A549 (cell line): ENCODE data around the gene ADSS1. TPM values are rescaled to one million over a fixed set of nuclear protein-coding genes. Genes with fewer than 3 reads are reported as not detected.

Experiments
- ATAC-seq, 2 experiments: fragments of 200-7000 bp in 1 of 2; fragments of >200 bp in 1 of 2; cut with Nextera tagmentation in 1 of 2; cut with Tn5 transposase in 1 of 2; 3 replicates each; pipeline versions ENCODE4 v1.8.0 to v1.9.1; 2018 to 2020; ENCODE audit warnings: mild to moderate bottlenecking in 1 of 2, moderate library complexity in 1 of 2
- CTCF ChIA-PET: fragments of 300-600 bp; sonication (Branson Sonifier 250); formaldehyde crosslinking; extraction: SDS; loops from one replicate; lab custom pipeline; 2021; ENCODE audit warnings: antibody characterized with exemption, inconsistent platforms; lab: Yijun Ruan, JAX
- POLR2A ChIA-PET: fragments of 350-600 bp; formaldehyde crosslinking; extraction: SDS; loops from one replicate; lab custom pipeline; 2021; ENCODE audit warnings: antibody characterized with exemption, inconsistent platforms; lab: Yijun Ruan, JAX
- DNase-seq, 2 experiments: peaks; one replicate each; pipeline versions ENCODE4 v3.0.0 to v3.0.0-alpha.2; 2011 to 2016; ENCODE audit warnings: low read depth in 1 of 2, low spot score in 1 of 2
- FAIRE-seq: peaks from 2 replicates; lab custom pipeline; 2011; peaks lifted over from hg19 to GRCh38; lab: Jason Lieb, UNC
- H3K27ac ChIP-seq, 2 experiments: fragments of >200 bp; sonication (Bioruptor Twin); formaldehyde crosslinking; 3 replicates each; pipeline ENCODE4 v1.5.1; 2016 to 2017
- H3K4me1 ChIP-seq: fragments of >200 bp; sonication (Bioruptor Twin); formaldehyde crosslinking; 3 replicates; pipeline ENCODE4 v1.6.1; 2016
- H3K4me2 ChIP-seq: fragments of >200 bp; sonication (Bioruptor Twin); formaldehyde crosslinking; 3 replicates; pipeline ENCODE4 v1.6.1; 2016
- H3K4me3 ChIP-seq: fragments of >200 bp; sonication (Bioruptor Twin); formaldehyde crosslinking; 3 replicates; pipeline ENCODE4 v1.5.1; 2016
- H3K9me3 ChIP-seq: fragments of >200 bp; sonication (Bioruptor Twin); formaldehyde crosslinking; 3 replicates; pipeline ENCODE4 v1.6.1; 2016
- ATOH8 ChIP-seq: fragments of 250-450 bp; sonication (Bioruptor Pico); IDR thresholded peaks from 2 replicates; pipeline ENCODE4 v1.5.0; 2020; ENCODE audit warnings: low read depth, mild to moderate bottlenecking, moderate library complexity
- CBX8 ChIP-seq: fragments of 200-600 bp; sonication (generic); IDR thresholded peaks from 2 replicates; pipeline ENCODE4 v1.6.1; 2016
- CTCF ChIP-seq: fragments of >200 bp; sonication (Bioruptor Twin); formaldehyde crosslinking; IDR thresholded peaks from 3 replicates; pipeline ENCODE4 v1.5.1; 2016
- EHF ChIP-seq: fragments of 250-450 bp; sonication (Bioruptor Pico); IDR thresholded peaks from 2 replicates; pipeline ENCODE4 v1.5.0; 2020; ENCODE audit warnings: mild to moderate bottlenecking
- EHMT2 ChIP-seq: fragments of 200-600 bp; sonication (generic); IDR thresholded peaks from 2 replicates; pipeline ENCODE4 v1.6.1; 2016; ENCODE audit warnings: antibody characterized with exemption, low read depth, mild to moderate bottlenecking, moderate library complexity
- ESRRA ChIP-seq: fragments of 150-350 bp; IDR thresholded peaks from 2 replicates; pipeline ENCODE4 v1.6.1; 2014; ENCODE audit warnings: mild to moderate bottlenecking, low read length, borderline replicate concordance
- FOSL2 ChIP-seq, 2 experiments: fragments of 450-650 bp in 1 of 2; fragments of >200 bp in 1 of 2; sonication (Bioruptor Twin) in 1 of 2; formaldehyde crosslinking; IDR thresholded peaks; 2 replicates each; pipeline versions ENCODE4 v1.5.0 to v1.6.1; 2016 to 2020; ENCODE audit warnings: mild to moderate bottlenecking in 1 of 2, moderate library complexity in 1 of 2
- GATA3 ChIP-seq: IDR thresholded peaks from 2 replicates; pipeline ENCODE4 v1.6.1; 2012; ENCODE audit warnings: borderline replicate concordance
- HES2 ChIP-seq: fragments of >200 bp; sonication (Bioruptor Twin); formaldehyde crosslinking; IDR thresholded peaks from 2 replicates; pipeline ENCODE4 v1.6.1; 2016
- HOXB13 ChIP-seq: fragments of 250-450 bp; sonication (Bioruptor Pico); IDR thresholded peaks from 2 replicates; pipeline ENCODE4 v1.5.0; 2020; ENCODE audit warnings: low read depth, mild to moderate bottlenecking, moderate library complexity
- KDM5A ChIP-seq: fragments of 200-600 bp; sonication (generic); IDR thresholded peaks from 2 replicates; pipeline ENCODE4 v1.6.1; 2016; ENCODE audit warnings: antibody characterized with exemption, mild to moderate bottlenecking
- MAFK ChIP-seq: fragments of 450-650 bp; IDR thresholded peaks from 2 replicates; pipeline ENCODE4 v1.6.1; 2014; ENCODE audit not compliant: partially characterized antibody
- MYC ChIP-seq: IDR thresholded peaks from 2 replicates; pipeline ENCODE4 v1.6.1; 2012; ENCODE audit warnings: mild to moderate bottlenecking, inconsistent platforms, low read length, improper control_type of control experiment, borderline replicate concordance
- NPAS2 ChIP-seq: fragments of 250-450 bp; sonication (Bioruptor Pico); IDR thresholded peaks from 2 replicates; pipeline ENCODE4 v1.8.0; 2022; ENCODE audit warnings: mild to moderate bottlenecking, moderate library complexity, borderline replicate concordance
- PBX3 ChIP-seq: IDR thresholded peaks from 2 replicates; pipeline ENCODE4 v1.6.1; 2012
- PHF8 ChIP-seq: fragments of 200-600 bp; sonication (generic); IDR thresholded peaks from 2 replicates; pipeline ENCODE4 v1.6.1; 2016; ENCODE audit warnings: low read depth, mild to moderate bottlenecking, antibody characterized with exemption, moderate library complexity, borderline replicate concordance
- RAD21 ChIP-seq, 2 experiments: fragments of >200 bp in 1 of 2; sonication (Bioruptor Twin) in 1 of 2; formaldehyde crosslinking in 1 of 2; IDR thresholded peaks in 1 of 2; conservative IDR thresholded peaks in 1 of 2; 2 replicates in 1 of 2; 3 replicates in 1 of 2; pipeline ENCODE4 v1.6.1; 2012 to 2018; ENCODE audit warnings: inconsistent platforms in 1 of 2
- ZFP36 ChIP-seq: fragments of 450-650 bp; IDR thresholded peaks from 2 replicates; pipeline ENCODE4 v1.6.1; 2014; ENCODE audit warnings: borderline replicate concordance; ENCODE audit not compliant: partially characterized antibody
- WGBS: methylation state at CpG from one replicate; pipeline ENCODE4 v1.1.6; 2017; ENCODE audit errors: missing lambda C conversion rate; 5-methylcytosine and 5-hydroxymethylcytosine counted together
- polyA plus RNA-seq, 4 experiments: library from polyadenylated mRNA; depleted of rRNA in 3 of 4; stranded (reverse); fragments of >200 nt; fragmentation: RNase III in 1 of 4; extraction: RNeasy Plus Mini Kit Qiagen cat#74134 plus additional on column Dnase treatment in 1 of 4; gene quantifications; 2 replicates in 3 of 4; 3 replicates in 1 of 4; pipeline ENCODE4 v1.2.3, GENCODE V29; 2011 to 2017

ADSS1 gene
- polyA plus RNA-seq, 2 of the 4 experiments (the other 2 are of a cell fraction), result 6.2 to 10.1 TPM

- TF ChIP-seq NPAS2, result no peak
- TF ChIP-seq CTCF, result peak; percentile 29
- FAIRE-seq (no peak), ATAC-seq (peak; percentile 17 to 60; a peak in 5 of 6 replicates), DNase-seq (peak; percentile 48 to 62)
- POLR2A ChIA-PET, result no interaction called here
- Histone ChIP-seq H3K4me3 (no peak overlapping the region), H3K9me3 (no peaks in the 10 kb centered on the region), H3K4me2 (peak overlapping the region; percentile 61), H3K4me1 (peaks cover 47% of the 10 kb centered on the region), H3K27ac (peak overlapping the region; percentile 74 to 89)
- 82% methylated on average over 11 of the region's 18 CpGs for WGBS
- CTCF ChIA-PET, result interaction anchor here (0.6 to 2.9 kb wide), 10 partner anchors 10 to 83 kb away, joined by 3 to 11 read pairs (median 4); no protein-coding TSS in a partner anchor
Observed at GRCh38 chr14:104731320-104732294, 7.6 kb downstream of the ADSS1 start.

DNA sequence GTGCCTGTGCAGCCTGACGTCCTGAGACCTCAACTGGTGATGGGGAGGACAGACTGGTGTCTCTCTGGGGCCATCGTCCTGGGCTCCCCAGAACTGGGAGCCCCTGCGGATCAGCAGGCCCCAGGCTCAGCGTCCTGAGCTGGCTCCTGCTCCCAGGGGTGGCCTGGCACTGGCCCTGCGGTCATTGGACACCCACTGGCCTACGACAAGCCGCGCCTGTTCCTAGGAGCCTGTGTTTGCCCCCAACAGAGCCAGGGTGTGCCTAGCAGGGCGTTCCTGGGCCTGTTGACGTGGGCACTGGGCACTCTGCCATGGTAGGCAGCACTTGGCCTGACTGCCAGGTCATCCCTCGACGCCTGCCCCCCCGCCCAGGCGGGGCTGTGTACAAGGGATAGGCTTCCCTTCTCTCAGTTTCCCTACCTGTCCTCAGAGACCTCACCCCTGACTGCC lies 8.4 kb downstream of the ADSS1 start:
- 9% methylated on average over 7 of the region's 14 CpGs for WGBS
- ATAC-seq, result peak; percentile 14 to 53; a peak in 5 of 6 replicates
- H3K4me1 ChIP-seq, result peaks cover 43% of the 10 kb centered on the region
- CTCF ChIA-PET, result interaction anchor here (0.9 to 2.9 kb wide), 5 partner anchors 10 to 73 kb away, joined by 3 to 11 read pairs (median 9); no protein-coding TSS in a partner anchor
- H3K4me2 ChIP-seq, result peak overlapping the region; percentile 61
- no peaks in the 10 kb centered on the region for H3K9me3 ChIP-seq
- POLR2A ChIA-PET, result no interaction called here
- TF ChIP-seq ZFP36, result no peak
- H3K4me3 ChIP-seq, result no peak overlapping the region
- peak; percentile 44 to 89 for DNase-seq
- peak overlapping the region; percentile 74 to 89 for H3K27ac ChIP-seq
- FAIRE-seq, result no peak

DNA sequence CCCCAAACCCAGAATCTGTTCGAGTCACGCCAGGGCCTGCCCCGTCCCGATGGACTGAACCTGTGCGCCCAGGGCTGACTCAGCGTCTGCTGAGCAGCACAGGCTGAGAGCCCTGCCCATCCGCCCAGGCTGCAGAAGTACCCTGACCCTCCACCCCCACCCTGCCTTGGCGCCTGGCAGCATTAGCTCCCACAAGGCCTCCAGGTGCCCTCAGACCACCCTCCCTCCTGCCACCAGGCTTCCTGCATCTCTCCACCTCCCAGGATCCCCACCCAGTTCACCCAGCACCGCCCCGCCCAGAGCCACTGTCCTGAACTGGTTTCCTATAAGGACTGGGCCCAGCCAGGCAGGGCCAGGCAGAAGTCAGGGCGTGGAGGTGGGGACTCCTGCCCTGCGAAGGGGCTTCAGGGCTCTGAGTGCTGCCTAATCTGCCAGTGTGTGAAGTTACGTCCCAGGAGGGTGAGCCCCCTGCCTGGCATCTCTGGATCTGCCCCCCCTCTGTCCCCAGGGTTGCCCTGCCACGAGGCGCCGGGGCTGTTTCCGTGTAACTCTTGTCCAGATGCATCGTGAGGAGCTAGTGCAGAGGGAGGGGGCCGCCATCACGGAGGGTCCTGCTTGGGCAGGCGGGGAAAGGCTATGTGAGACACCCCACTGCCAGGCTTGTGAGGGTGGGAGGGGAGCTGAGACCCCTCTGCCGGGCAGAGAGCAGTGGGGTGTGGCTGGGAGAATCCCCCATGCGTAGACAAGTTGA lies 9.1 kb downstream of the ADSS1 start:
- Histone ChIP-seq H3K4me2 (peak overlapping the region; percentile 61), H3K27ac (peak overlapping the region; percentile 74 to 89), H3K4me3 (no peak overlapping the region), H3K9me3 (no peaks in the 10 kb centered on the region), H3K4me1 (peaks cover 43% of the 10 kb centered on the region)
- TF ChIP-seq RAD21 (conservative IDR thresholded peaks at IDR 0.05 in 1 of 2, IDR thresholded peaks at IDR 0.05 in 1 of 2) (no peak), CBX8 (no peak), FOSL2 (IDR thresholded peaks at IDR 0.05) (no peak), FOSL2 (CRISPR knock-in tag; IDR thresholded peaks at IDR 0.05) (no peak), MAFK (peak; percentile 65)
- DNase-seq (peak in 1 of 2 experiments; percentile 62), FAIRE-seq (no peak), ATAC-seq (peak; percentile 27 to 49; a peak in 4 of 6 replicates)
- WGBS, result 56% methylated on average over 14 of the region's 23 CpGs
- ChIA-PET POLR2A (no interaction called here), CTCF (interaction anchor here (1.0 to 7.0 kb wide), 3 partner anchors 9 to 616 kb away, joined by 3 to 65 read pairs (median 5); partner anchors contain the start of gene ADSS1)

DNA sequence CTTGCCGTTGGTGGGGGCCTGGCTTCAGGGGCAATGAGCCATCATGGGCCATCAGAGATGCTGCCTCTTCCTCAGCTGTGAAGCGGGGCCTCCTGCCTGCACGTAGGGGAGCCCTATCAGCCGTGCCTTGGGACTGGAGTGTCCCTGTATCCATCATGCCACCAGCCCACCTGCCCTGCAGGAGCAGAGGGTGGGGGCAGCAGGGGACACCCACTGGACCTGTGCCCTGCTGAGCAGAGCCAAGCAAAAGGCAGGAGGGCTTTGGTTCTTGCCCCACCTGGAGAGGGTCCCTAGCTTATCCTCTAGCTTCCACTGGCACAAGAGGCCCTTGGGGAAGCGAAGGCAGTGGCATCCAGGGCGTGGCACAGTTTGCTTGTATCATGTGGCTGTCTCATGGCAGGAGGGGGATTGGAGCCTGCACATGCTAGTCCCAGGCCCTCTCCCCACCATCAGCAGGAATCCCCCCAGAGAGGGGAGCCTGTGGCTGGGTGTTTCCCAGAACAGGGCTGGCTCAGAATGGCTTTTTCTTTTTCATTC lies 10.1 kb downstream of the ADSS1 start:
- FAIRE-seq (no peak), DNase-seq (no peak), ATAC-seq (no peak)
- H3K4me1 ChIP-seq, result peaks cover 43% of the 10 kb centered on the region
- 0 out of 3 replicates have a peak overlapping the region, but pooled peaks have one; percentile 18 for H3K4me2 ChIP-seq
- TF ChIP-seq FOSL2 (IDR thresholded peaks at IDR 0.05) (no peak), FOSL2 (CRISPR knock-in tag; IDR thresholded peaks at IDR 0.05) (no peak), GATA3 (no peak), HES2 (no peak), ATOH8 (CRISPR knock-in tag) (no peak), KDM5A (no peak), PBX3 (no peak), NPAS2 (no peak), EHF (no peak), MAFK (no peak), PHF8 (no peak), ESRRA (no peak), EHMT2 (no peak), MYC (no peak), HOXB13 (CRISPR knock-in tag) (no peak)
- H3K4me3 ChIP-seq, result no peak overlapping the region
- POLR2A ChIA-PET, result interaction anchor here (1.0 kb wide), 1 partner anchor 18 kb away, joined by 3 read pairs; no protein-coding TSS in a partner anchor
- 69% methylated on average over 4 of the region's 6 CpGs for WGBS
- CTCF ChIA-PET, result interaction anchor here (1.0 to 7.0 kb wide), 3 partner anchors 10 to 617 kb away, joined by 3 to 65 read pairs (median 5); partner anchors contain the start of gene ADSS1
- H3K27ac ChIP-seq, result peak overlapping the region; percentile 74 to 89; a peak in 4 of 6 replicates
- no peaks in the 10 kb centered on the region for H3K9me3 ChIP-seq
